Kidney tubule cell (primary cell): ENCODE results near the gene MED9.

Experiments
- DNase-seq: peaks from one replicate; pipeline ENCODE4 v3.0.0-alpha.2; 2018; ENCODE audit warnings: low spot score

Gene MED9

GRCh38 chr17:17516941-17517720 is 40.3 kb downstream of the MED9 start:
- no peak for DNase-seq

- DNase-seq: no peak
These were observed 41.2 kb downstream of the MED9 start for GRCh38 chr17:17518014-17518413.

- no peak for DNase-seq
These were observed 42.2 kb downstream of the MED9 start for GRCh38 chr17:17518951-17519350.

GRCh38 chr17:17519886-17520285 is 43.1 kb downstream of the MED9 start:
- no peak for DNase-seq

GRCh38 chr17:17520599-17521232 is 43.9 kb downstream of the MED9 start:
- DNase-seq: no peak

- no peak for DNase-seq
These were observed 46.4 kb downstream of the MED9 start for GRCh38 chr17:17523001-17523730.

- DNase-seq: no peak
These were observed 47.1 kb downstream of the MED9 start for GRCh38 chr17:17523731-17524490.

- DNase-seq: no peak
These were observed 48.5 kb downstream of the MED9 start for GRCh38 chr17:17525311-17525710.

- DNase-seq: no peak
These were observed 49.2 kb downstream of the MED9 start for GRCh38 chr17:17525956-17526355.

GRCh38 chr17:17526369-17526768 is 49.6 kb downstream of the MED9 start:
- no peak for DNase-seq

GRCh38 chr17:17527534-17527933 is 50.7 kb downstream of the MED9 start:
- no peak for DNase-seq

GRCh38 chr17:17527956-17528500 is 51.2 kb downstream of the MED9 start:
- no peak for DNase-seq

- no peak for DNase-seq
These were observed 52.2 kb downstream of the MED9 start for GRCh38 chr17:17528696-17529652.

GRCh38 chr17:17531156-17531555 is 54.4 kb downstream of the MED9 start:
- no peak for DNase-seq

- DNase-seq: no peak
These were observed 56.2 kb downstream of the MED9 start for GRCh38 chr17:17532991-17533390.

- DNase-seq: peak; percentile 4
These were observed 57.2 kb downstream of the MED9 start for GRCh38 chr17:17533901-17534441.

GRCh38 chr17:17535957-17536356 is 59.2 kb downstream of the MED9 start:
- peak; percentile 9 for DNase-seq

- no peak for DNase-seq
These were observed 59.9 kb downstream of the MED9 start for GRCh38 chr17:17536702-17537101.

GRCh38 chr17:17537311-17538099 is 60.7 kb downstream of the MED9 start:
- no peak for DNase-seq
